Liver (tissue), 3 donors: ENCODE measurements around the gene ARFRP1.

ENCODE experiments used
- ATF3 ChIP-seq: IDR thresholded peaks from 2 replicates; pipeline ENCODE4 v1.6.1; 2016; ENCODE audit warnings: antibody characterized with exemption
- CTCF ChIP-seq: fragments of 150-350 bp; IDR thresholded peaks from 2 replicates; pipeline ENCODE4 v1.5.1; 2017; ENCODE audit warnings: improper control_type of control experiment, low read depth, low read length; ENCODE audit not compliant: missing input control
- EGR1 ChIP-seq, 2 donors: IDR thresholded peaks; 2 replicates each; pipeline ENCODE4 v1.6.1; 2016 to 2018; ENCODE audit warnings: antibody characterized with exemption in 2 of 2, low read depth in 2 of 2
- FOXA1 ChIP-seq: IDR thresholded peaks from 2 replicates; pipeline ENCODE4 v1.6.1; 2016; ENCODE audit warnings: antibody characterized with exemption
- MAX ChIP-seq: IDR thresholded peaks from 2 replicates; pipeline ENCODE4 v1.6.1; 2016; ENCODE audit warnings: antibody characterized with exemption
- NR2F2 ChIP-seq: IDR thresholded peaks from 2 replicates; pipeline ENCODE4 v1.6.1; 2016; ENCODE audit warnings: antibody characterized with exemption
- RAD21 ChIP-seq, 2 donors: IDR thresholded peaks; 2 replicates each; pipeline ENCODE4 v1.6.1; 2016; ENCODE audit warnings: antibody characterized with exemption in 2 of 2, mild to moderate bottlenecking in 2 of 2
- SP1 ChIP-seq: IDR thresholded peaks from 2 replicates; pipeline ENCODE4 v1.6.1; 2018; ENCODE audit warnings: antibody characterized with exemption, mild to moderate bottlenecking
- YY1 ChIP-seq: IDR thresholded peaks from 2 replicates; pipeline ENCODE4 v1.6.1; 2016; ENCODE audit warnings: antibody characterized with exemption, mild to moderate bottlenecking
- ZBTB33 ChIP-seq: IDR thresholded peaks from 2 replicates; pipeline ENCODE4 v1.6.1; 2016; ENCODE audit warnings: antibody characterized with exemption
- donor health status: healthy.
- donor health status: healthy.

- TF ChIP-seq CTCF (no peak), RAD21 (IDR thresholded peaks at IDR 0.05) (no peak), SP1 (no peak), NR2F2 (no peak), FOXA1 (no peak), ZBTB33 (no peak), YY1 (no peak), EGR1 (IDR thresholded peaks at IDR 0.05; ENCODE audit: low read depth in 2 of 2) (no peak), MAX (no peak), ATF3 (no peak)
These were observed 53.7 kb downstream of the ARFRP1 start for GRCh38 chr20:63653974-63654668.
